ENCODE measurements around the gene PARP2.

GRCh38 chr14:20331053-20331613 lies 12.3 kb upstream of the PARP2 start:
- TF ChIP-seq, protein P1, sequence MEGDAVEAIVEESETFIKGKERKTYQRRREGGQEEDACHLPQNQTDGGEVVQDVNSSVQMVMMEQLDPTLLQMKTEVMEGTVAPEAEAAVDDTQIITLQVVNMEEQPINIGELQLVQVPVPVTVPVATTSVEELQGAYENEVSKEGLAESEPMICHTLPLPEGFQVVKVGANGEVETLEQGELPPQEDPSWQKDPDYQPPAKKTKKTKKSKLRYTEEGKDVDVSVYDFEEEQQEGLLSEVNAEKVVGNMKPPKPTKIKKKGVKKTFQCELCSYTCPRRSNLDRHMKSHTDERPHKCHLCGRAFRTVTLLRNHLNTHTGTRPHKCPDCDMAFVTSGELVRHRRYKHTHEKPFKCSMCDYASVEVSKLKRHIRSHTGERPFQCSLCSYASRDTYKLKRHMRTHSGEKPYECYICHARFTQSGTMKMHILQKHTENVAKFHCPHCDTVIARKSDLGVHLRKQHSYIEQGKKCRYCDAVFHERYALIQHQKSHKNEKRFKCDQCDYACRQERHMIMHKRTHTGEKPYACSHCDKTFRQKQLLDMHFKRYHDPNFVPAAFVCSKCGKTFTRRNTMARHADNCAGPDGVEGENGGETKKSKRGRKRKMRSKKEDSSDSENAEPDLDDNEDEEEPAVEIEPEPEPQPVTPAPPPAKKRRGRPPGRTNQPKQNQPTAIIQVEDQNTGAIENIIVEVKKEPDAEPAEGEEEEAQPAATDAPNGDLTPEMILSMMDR (IDR thresholded peaks at IDR 0.05; ENCODE audit: borderline replicate concordance, extremely low read depth, low read length, poor library complexity, severe bottlenecking), result no peak
- TF ChIP-seq EZH2 (IDR thresholded peaks at IDR 0.05; ENCODE audit: borderline replicate concordance, low read depth, low read length, severe bottlenecking), result no peak
